Activated gamma-delta T cell (primary cell): ENCODE measurements around the gene IRX3.

Experiments
- DNase-seq: peaks from one replicate; lab custom pipeline; 2025; lab: John Stamatoyannopoulos, UW

Gene IRX3

DNA sequence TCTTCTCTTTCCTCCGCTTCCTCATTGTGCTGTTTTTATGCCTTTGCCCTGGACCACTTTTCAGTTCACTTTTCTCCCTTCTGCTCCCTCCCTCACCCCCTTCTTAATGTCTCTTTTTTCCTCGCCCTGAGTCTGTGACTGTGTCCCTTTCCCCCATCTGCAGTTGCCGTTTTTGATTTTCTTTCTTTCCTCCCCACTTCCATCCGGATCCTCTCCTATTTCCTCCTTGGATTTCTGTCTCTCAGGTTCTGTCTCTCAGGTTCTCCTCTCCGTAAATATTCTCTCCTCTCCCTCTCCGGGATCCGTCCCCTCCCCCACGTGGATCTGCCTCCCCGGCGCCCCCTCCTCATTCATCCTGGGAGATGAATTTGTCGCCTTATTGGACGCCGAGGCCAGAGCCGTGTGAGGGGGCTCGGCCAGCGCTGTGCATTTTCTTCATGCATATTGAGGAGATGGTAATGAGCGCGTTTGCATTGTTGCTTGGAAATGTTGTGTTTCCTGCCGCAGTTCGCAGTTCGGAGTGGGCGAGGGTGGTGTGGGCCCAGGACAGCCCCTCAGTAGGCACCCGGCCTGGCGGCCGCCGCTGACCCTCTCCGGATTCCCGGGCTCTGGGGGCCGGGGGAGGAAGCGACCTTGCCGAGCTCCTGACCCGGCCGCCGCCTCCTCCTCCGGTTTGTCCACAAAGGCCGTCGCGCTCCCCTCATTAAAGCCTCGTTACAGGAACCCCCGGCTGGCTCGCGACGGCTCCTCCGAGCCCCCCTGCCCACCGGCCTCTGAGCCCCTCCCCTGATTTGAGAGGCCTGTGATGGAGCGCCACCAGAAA, 4.5 kb upstream of the IRX3 start:
- no peak for DNase-seq

DNA sequence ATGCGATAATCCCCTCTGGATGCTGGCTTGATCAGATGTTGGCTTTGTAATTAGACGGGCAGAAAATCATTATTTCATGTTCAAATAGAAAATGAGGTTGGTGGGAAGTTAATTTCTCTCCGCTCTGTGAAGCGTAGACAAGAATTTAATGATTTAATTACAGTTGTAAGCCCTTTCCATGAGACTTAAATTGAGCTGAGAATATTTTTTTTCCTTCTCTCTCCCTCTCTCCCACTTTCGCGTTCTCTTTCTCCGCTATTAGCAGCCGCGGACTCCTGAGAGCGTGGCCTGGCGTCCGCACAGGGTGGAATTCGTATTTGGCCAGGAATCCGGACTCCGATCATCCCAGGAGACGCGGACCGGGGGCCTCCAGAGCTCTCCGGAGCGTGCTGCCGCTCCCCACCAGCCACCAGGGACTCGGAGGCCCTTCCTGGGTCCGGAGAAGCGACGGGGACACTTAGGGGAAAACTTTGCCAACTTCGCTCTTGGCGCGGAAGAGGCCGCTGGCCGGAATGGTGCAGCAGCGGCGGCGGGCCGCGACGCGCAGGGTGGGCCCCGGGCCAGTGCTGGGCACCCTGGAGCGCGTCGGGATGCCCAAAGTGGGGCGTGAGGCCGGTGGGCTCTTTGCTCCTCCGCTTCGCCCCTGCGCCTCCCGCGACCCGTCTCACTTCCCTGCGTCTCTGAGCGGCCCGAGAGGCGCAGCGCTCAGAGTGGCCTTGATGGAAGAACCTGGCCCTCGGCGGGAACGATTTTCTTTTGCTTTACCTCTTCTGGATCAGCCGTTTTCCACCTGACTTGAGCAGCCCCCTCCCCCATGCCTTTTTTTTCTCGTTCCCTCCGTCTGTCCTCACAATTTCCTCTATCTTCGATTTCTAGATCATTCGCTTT, 3.6 kb upstream of the IRX3 start:
- no peak for DNase-seq

DNA sequence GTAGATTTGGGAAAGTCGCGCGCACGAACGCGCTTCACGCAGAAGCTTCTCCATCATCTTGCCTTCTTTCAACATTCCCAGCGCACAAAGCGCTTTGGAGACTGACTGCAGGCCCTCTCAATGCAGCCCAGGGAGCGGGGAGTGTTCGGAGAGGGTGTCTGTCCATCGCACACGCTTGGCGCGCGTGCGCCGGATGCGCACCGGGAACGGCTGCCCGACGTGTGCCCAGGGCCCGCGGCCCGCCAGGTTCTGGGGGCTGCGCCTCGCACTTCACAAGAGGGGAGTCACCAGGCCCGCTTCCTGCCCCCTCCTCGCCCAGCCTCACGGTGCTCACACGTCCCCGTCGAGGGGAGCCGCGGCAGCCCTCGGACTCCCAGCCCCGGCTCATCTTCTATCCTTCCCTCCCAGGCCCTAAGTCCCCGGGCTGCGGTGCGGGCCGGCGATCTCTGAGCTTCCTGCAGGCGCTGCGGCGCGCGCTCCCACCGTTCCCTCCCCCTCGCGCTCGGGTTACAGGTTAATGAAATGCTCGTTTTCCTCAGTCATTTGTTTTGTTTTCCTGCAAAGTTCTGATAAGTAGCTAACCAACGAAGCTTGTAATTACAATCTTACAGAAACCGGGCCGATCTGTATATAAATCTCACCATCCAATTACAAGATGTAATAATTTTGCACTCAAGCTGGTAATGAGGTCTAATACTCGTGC, 2.8 kb upstream of the IRX3 start:
- DNase-seq = no peak

DNA sequence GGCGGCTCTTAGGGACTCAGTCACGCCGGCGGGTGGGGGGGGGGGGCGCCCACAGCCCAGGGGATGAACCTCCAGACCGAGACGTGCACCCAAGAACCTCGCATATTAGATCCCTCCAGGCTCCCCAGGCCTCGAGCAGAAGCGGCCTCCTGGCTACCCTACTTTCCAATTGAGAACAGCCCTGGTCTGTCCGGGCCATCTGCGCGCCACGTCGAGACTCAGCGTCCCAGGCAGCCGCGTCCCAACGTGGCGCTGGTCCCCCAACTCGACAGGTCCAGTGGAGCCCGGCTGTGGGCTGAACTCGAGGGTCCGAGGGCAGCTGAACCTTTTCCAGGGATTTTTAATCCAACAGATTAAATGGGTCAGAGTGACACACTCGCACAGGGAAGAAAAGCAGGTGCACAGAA, 2.3 kb upstream of the IRX3 start:
- DNase-seq = no peak

DNA sequence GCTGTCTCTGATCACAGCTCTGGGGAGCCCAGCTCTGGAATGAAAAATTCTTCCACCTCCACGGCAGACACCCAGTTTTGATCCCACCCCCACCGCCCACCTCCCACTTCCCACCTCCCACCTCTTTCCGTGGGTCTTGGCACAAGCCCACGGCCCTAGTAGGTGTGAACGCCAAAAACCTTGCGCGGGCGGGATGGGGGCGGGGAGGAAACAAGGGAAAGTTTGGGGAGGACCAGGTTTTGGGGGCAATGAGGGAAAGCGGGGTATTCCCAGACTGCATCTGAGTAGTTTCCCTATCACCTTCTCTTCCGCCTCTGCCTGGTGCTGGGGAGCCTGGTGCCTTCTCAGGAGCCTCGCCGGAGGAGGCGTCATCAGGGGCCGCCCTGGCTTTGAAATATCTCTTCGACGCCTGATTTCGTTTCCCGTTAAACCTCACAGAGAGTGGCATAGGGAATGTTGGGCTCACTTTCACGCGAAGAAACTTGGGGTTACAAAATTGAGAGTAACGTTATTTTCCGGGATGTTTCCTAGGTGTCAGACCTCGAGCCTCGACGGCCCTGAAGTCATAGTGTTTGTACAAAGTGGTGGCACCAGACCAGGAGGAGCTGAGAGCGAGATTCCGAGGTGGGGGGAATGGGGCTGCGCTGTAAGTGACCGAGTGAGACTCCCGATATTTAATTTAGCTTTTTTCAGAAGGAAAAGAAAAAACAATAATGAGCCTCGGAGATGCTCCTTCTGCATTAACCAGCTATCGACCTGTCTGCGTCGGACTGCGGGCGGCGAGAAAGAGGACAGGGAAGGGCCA, 1.6 kb upstream of the IRX3 start:
- DNase-seq = no peak

DNA sequence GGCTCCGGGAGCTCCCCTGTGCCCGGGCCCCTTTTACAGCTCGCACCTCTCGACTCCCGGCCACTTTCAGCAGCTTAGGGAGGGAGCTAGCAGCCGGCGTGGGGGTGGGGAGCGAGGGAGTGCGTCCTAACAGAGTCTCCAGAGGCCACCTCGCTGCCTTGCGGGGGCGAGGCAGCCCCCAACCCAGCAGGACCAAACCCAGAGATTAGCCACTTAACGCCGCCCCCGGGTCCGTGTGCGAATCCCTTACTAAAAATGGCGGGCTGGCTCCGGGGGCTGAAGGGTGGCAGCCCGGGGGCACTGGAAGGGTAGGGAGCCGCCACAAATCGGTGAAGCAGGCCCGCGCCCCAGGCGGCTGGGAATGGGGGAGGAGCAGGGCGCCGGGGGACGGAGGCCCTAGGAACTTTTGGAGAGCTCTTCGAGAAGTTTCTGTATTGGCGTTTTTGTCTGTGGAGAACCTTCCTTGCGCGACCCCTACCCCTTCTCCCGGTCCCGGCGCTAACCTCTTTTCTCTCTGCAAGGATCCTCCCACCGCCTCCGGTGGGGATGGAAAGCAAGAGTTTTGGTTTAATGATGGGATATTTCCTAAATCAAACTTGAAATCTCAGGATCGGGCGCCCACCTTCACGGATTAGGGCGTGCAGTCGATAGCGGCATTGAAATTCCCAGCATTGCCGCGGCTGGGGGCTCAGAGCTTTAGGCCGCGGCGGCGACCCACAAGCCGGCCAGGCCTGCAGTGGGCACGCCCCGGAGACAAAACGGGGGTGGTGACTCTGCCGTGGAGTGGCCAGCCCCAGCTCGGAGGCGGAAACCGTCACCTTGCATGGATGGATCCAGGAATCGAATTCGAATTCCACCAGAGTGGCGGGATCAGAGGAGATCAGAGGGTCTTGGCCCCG, 793 bp upstream of the IRX3 start:
- no peak for DNase-seq

DNA sequence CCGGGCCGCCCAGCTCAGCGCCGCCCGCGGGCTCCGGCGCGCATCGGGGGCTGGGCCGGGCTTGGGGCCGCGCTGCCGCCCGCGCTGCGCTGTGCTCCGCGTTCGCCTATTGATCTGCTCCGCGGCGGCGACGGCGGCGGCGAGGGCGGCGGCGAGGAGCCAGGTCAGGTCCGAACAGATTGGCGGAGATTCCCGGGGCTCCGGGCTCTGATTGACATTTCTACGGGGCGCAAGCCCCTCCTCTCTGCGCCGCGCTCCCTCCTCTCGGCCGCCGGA, 559 bp downstream of the IRX3 start:
- no peak for DNase-seq

DNA sequence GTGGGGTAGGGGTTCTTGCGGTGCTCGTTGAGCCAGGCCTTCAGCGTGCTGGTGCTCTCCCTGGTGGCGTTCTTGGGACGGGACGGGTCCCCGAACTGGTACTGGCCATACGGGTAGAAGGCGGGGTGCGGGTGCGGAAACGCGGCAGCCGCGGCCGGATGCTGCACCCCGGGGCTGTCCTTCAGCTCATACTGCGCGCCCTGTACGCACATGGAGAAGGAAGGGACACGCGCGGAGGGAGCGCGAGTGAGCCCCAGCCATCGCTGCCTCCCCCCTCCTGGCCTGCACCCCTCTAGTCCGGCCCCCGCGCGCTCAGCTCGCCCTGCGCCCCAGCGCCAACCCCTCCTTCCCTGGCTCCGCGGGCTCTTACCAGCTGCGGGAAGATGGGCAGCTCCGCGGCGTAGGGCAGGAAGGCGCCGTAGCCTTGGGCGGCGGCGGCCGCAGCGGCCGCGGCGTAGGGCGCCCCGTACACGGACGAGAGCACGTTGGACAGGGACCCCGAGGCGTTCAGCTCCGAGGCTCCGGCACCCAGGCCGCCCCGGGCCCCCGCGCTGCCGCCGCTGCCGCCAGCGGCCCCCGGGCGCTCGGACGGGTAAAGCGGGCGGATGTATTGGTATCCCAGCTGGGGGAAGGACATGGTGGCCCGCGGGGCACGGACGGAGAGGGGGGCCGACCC, 1.0 kb downstream of the IRX3 start:
- no peak for DNase-seq

DNA sequence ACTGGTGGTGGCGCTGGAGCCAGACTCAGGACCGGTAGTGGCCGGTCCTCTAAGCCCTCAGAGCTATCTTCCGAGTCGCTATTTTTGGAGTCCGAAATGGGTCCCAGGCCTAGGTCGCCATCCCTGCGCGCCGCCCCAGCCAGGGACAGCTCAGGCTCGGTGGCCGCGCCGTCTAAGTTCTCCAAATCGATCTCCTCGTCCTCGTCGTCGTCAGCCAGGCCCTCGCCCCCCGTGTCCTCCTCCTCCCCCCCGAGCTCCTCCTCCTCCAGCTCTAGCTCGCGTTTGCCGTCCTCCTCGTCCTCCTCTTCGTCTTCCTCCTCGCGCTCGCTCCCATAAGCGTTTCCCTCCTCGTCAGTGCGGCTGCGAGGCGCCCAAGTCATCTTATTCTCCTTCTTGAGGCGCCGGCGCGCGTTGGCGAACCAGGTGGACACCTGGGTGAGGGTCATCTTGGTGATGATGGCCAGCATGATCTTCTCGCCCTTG, 1.6 kb downstream of the IRX3 start:
- no peak for DNase-seq

DNA sequence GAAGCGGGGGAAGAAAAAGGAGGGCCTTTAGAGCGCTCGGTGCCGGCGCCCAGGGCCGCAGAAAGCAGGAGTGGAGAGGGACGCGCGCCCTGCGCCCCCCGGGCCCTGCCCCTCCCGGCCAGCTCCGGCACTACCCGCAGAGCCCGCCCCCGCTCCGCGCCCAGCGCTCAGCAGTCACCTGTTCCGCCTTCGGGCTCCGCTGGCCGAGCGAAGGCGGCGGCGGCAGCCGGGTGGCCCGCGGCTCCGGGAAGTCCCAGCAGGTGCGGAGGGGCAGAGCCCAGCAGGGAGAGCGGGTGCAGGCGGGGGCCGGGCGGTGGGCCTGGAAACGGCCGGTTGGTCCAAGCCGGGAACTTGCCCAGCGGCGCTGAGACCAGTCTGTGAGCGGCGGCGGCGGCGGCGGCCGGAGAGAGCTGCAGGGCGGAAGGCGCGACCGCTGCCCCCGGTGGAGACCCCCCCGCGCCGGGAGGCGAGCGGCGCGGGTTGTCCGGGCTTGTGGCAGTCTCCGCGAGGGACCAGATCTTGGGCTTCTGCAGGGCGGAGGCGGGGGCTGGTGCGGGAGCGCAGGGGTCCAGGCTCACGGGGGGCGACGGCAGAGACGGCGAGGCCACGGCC, 2.2 kb downstream of the IRX3 start:
- DNase-seq = no peak

DNA sequence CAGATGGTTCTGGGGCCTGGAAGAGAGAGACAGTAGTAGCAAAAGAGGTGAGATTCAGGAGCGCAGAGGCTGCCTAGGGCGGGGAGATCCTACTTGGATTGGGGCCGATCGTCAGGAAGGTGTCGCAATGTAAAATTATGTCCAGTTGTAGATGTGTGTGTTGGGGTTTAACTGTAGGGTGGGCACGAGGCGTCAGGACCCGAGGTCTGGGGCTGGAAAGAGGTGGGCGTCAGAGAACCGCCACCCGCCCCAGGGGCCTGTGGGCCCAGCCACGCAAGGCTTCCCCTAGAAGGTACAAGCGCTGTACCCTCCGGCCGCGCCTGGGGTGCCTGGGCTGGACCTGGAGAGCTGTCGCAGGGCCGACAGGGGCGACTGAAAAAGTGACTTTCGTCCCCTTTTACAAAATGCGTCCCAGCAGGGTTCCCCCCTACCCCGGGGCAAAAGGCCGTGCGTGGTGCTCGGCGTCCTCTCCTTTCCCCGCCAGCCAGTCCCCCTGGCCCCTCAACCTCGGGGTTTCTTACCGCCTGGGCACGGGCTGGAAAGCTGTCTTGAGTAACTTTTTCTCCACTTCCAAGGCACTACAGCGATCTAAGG, 2.8 kb downstream of the IRX3 start:
- no peak for DNase-seq

DNA sequence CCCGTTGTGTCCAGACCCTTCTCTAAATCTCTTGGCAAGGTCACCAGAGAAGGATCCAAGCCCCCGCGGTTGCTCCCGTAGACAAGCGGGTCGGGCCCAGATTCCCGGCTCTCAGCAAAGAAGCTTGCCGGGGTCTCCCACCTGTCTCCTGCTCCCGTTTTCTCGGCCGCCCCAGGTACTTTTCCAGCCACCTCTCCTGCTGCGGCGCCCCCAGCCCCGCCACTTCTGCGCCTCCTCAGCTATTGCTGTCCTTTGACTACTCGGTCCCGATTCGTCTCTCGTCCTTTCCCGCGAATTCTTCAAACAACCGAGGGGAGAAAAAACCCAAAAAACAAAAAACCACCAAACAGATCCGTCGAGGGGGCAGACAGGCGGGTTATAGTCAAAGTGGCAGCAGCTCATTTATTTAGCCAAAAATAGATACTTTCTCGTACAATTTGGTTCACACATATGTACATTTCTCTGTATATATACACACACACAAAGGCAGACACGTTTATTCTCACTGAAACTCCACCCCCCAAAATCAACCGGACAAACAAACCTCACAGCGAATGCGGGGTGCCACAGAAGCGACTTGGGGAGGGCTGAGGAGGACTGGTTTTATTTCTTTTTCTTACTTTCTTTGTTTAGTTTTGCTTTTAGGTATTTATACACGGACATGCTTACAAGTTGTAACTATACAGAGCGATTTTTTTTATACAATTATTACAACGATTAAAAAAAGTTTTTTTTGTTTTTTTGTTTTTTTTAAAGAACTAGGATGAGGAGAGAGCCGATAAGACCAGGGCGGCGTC, 3.5 kb downstream of the IRX3 start:
- DNase-seq = no peak

DNA sequence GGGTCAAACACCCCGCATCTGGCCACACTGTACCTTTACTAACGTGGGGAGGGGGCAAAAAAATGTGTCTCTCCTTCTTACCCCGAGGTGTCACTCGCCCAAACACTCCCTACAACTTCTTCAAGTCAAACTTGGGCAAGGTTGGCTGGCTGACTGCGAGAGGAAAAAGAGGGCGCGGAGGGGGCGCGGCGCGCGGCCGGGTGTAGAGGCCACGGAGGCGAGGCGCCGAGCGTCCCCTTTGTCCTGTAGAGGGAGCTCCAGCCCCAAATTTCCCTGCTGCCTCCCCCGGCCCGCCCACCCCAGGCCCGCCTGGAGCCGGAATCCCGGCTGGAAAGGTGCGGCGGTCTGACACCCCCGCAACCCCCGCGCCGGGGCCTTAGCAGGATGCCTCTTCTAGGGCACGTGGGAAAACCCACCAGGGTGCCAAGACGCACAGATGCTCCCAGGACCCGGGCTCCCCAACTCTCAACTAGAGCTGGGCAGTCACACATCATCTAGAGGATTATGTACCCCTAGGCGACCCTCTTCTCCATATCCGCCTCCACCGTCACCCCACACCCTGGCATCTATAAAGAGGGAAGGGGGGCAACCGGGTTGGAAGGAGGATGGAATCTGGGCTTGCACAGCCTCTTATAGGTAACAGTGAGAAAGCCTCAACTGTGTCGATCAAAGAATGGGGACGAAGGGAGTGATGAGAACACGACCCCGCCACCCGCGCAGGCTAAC, 4.2 kb downstream of the IRX3 start:
- no peak for DNase-seq

DNA sequence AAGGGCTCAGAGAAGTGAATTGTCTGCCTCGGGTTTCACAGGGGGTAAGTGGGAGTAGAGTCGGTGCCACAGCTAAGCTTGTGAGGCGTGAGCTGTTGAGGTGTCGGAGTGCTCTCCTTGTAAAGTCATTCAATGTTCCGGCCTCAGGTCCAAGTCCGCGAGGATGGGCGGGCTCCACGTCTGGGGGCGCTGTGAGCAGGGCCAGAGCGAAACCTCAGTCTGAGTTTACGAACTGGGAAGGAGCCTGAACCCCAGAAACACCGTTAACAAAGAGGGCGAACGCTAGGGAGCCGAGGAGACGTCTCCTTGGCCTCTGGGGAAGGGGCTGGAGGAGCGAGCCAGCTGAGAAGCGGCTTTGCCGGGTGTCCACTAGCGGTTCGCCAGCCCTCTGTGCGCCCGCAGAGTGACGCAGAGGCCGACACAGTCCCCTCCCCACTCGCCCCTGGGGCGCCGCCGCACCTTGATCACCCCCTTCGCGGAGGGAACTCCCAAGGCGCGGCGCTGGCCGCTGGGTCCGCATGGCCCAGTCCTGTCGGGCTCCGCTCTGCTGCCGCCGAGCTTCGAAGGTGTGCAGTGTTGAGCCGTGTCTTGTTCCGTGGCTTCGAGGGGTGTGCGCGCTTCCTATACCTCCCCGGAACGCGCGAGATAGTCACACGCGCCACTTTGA, 4.9 kb downstream of the IRX3 start:
- DNase-seq = no peak

DNA sequence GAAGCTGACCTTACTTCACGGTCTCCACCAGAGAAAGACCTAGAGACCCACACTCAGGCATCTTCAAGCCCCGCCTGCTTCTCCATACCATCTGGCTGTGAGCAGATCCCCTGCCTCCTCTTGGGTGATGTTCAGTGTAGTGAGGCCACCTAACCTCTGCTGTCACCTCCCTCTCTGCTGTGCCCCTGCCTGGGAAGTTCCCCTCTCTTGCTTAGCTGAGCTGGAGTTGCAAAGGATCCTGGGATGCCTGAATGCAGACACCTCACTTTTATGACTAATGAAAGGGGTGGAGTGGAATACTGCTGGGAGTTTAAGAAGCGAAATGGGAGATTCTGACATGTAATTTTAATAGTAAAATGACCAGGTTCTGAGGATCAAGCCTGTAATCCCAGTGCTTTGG, 5.8 kb downstream of the IRX3 start:
- no peak for DNase-seq

DNA sequence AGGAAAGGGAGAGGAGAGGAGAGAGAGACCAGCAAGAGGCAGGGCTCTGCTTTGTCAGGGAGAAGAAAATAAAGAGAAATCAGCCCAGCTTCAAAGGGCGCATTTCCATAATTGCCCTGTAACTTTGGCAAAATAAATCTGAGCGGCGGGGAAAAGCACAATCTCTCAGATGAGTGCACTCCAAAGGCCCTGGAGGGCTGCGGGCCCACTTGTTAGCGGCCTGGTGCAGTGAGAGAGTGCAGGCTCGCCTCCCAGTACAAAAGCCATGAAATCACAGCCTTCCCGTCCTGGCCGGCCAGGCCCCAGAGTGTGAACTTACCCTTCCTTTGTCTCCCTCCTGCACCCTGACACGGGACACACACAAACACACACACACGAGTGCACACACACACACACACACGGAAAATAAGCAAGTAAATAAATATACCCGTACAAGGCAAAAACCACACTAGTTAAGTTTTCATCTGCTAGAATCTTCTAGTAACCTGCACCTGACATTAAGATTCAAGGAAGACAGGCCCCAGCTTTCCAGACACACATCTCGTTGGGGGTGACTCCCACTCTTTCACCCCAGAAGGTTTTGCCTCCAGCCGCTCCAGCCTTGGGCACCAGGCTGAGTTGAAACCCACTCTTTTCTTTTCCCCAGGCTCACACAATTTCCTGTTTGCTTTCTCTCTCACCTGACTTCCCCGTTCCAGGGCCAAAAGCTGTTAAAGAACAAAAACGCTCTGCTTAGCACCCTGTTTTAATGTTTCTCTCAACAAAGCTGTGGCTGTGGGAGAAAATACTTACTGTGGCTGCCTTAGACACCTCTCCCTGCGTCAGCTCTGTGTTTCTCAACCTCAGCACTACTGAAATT, 8.5 kb downstream of the IRX3 start:
- no peak for DNase-seq
